Measurements from ENCODE around the gene TPCN1. TPM values are rescaled to one million over a fixed set of nuclear protein-coding genes. Genes with fewer than 3 reads are reported as not detected.

The TPCN1 gene
- total and polyA plus RNA-seq, 2 of the 13 experiments (the other 11 are each of a cell fraction or from before 2014, with no cell fraction given): 8.0 to 26.8 TPM

DNA sequence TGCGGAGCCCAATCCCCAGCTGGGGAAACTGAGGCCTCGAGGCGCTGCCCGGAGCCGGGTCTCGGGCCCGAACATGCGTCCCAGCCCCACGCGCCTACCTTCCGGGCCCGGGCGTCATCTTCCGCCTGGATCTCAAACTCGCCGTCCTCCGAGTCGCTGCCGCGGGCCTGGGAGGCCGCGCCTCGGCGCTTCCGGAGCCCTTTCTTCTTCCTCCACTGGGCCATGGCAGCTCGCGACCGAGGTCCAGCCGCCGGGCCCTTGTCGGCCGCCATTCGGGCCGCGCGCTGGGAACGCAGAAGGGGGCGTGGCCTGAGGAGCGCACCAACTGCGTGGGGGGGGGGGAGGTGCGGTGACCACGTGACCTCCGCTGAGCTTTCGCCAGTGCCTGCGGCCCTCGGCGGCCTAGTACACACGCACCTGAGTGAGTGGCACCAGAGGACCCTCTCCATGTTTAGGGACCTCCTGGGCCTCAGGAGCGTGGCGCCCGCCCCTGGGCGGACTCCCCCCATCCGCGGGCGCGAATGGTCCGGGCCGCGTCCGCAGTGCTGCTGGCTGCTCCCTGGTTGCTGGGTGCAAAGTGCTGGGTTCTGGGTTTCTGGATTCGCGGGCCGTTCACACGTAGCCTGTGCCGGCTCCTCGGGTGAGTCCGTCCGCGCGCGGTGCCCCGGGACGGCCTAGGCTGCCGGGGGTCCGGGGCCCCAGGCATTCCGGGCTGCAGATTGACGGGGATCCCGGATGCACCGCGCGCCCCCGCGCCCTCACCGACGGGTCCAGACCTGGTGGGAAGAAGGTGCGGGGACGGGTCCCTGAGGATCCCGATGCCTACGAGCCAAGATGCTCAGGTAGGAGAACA, 35.9 kb upstream of the TPCN1 start, which contains the start of the genes DDX54 and RITA1:
Gene DDX54, minus strand, starts transcription at position 299 of the 853 bp plus-strand sequence. Its CDS starts 27 bp downstream, at position 272.
Gene RITA1, plus strand, starts transcription at position 542 of the 853 bp plus-strand sequence. CDS start 1,026 bp downstream, outside the sequence.
- ATAC-seq (peak; percentile 91), DNase-seq (ENCODE audit: low spot score) (peak; percentile 92), FAIRE-seq (peak; percentile 84)
- H4K20me1 ChIP-seq (ENCODE audit: insufficient read depth, low read length): no peaks in the 10 kb centered on the region; the same call in 1 of the 2 replicates
- in situ Hi-C loops (cut with HindIII; ENCODE audit: extremely low pct_ligation_motif_present, low pct_unique_long_range_greater_than_20kb): no loop called here
- H3K9ac ChIP-seq (ENCODE audit: insufficient read depth, low read depth, low read length): peak within 1 kb of the TSS; percentile 98
- ChIA-PET CTCF (ENCODE audit: low intra/inter-chr PET ratio, low total read pairs) (no interaction called here), POLR2A (interaction anchor here (0.6 to 2.5 kb wide), 19 partner anchors 9 to 150 kb away, joined by 3 to 14 read pairs (median 4); partner anchors contain the start of genes CFAP73, SLC8B1 and TPCN1)
- no peaks in the 10 kb centered on the region for H3K27me3 ChIP-seq (ENCODE audit: control insufficient read depth in 1 of 2, insufficient read depth in 2 of 2, low read length in 2 of 2)
- peaks cover 50% of the 10 kb centered on the region for H3K79me2 ChIP-seq (ENCODE audit: insufficient read depth, low read length)
- H2AFZ ChIP-seq (ENCODE audit: low read length): no peak within 1 kb of the TSS
- peak within 1 kb of the TSS; percentile 93 for H3K27ac ChIP-seq (ENCODE audit: extremely low read length, insufficient read depth, low read length)
- WGBS (ENCODE audit: low lambda C conversion rate): 2% methylated on average over 17 of the region's 89 CpGs
- peaks cover 34% of the 10 kb centered on the region for H3K4me1 ChIP-seq (ENCODE audit: insufficient read depth, low read length)
- peaks cover 9 to 22% of the 10 kb centered on the region in 2 experiments; a peak in 4 of 5 replicates for H3K36me3 ChIP-seq (replicated peaks in 1 of 2; ENCODE audit: control insufficient read depth in 1 of 2, insufficient read depth in 2 of 2, low read length in 2 of 2)
- no peaks in the 10 kb centered on the region for H3K9me3 ChIP-seq (ENCODE audit: low read length)
- intact Hi-C loops (cut with micrococcal nuclease; ENCODE audit: unreplicated experiment): loop anchor here (1.0 kb wide), 1 partner anchor 36 kb away; the partner anchor contains the start of gene TPCN1
- H3K4me3 ChIP-seq (replicated peaks in 1 of 3; ENCODE audit: insufficient read depth in 1 of 3, low read depth in 2 of 3, low read length in 3 of 3): peak within 1 kb of the TSS; percentile 70 to 96 (median 86)
- peak within 1 kb of the TSS; percentile 80 for H3K4me2 ChIP-seq (ENCODE audit: low read depth, low read length)
- BruUV-seq (replicated peaks): no TSS peak
- TF ChIP-seq ZMAT5 (CRISPR knock-in tag; IDR thresholded peaks at IDR 0.05; ENCODE audit: borderline replicate concordance, low read depth) (no peak), ZC3H4 (CRISPR knock-in tag; IDR thresholded peaks at IDR 0.05; ENCODE audit: borderline replicate concordance) (no peak), PPARG (CRISPR knock-in tag; conservative IDR thresholded peaks at IDR 0.05) (peak; percentile 28; the same call in 1 of the 2 replicates), ZNF256 (CRISPR knock-in tag; conservative IDR thresholded peaks at IDR 0.05) (no peak; the same call in 1 of the 2 replicates), PAX8 (CRISPR knock-in tag; IDR thresholded peaks at IDR 0.05; ENCODE audit: borderline replicate concordance) (no peak), HOXA3 (CRISPR knock-in tag; IDR thresholded peaks at IDR 0.05) (peak; percentile 72), GLMP (CRISPR knock-in tag; IDR thresholded peaks at IDR 0.05; ENCODE audit: borderline replicate concordance) (no peak), TP53 (CRISPR knock-in tag; conservative IDR thresholded peaks at IDR 0.05) (0 out of 2 replicates have a peak, but pooled peaks have one; percentile 72), ZNF576 (CRISPR knock-in tag; IDR thresholded peaks at IDR 0.05) (no peak), ZNF687 (CRISPR knock-in tag; IDR thresholded peaks at IDR 0.05) (peak; percentile 94)
- TF ChIP-seq, protein P1, sequence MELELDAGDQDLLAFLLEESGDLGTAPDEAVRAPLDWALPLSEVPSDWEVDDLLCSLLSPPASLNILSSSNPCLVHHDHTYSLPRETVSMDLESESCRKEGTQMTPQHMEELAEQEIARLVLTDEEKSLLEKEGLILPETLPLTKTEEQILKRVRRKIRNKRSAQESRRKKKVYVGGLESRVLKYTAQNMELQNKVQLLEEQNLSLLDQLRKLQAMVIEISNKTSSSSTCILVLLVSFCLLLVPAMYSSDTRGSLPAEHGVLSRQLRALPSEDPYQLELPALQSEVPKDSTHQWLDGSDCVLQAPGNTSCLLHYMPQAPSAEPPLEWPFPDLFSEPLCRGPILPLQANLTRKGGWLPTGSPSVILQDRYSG (CRISPR knock-in tag; IDR thresholded peaks at IDR 0.05): 0 out of 2 replicates have a peak, but pooled peaks have one; percentile 37
- TF ChIP-seq, protein P2, sequence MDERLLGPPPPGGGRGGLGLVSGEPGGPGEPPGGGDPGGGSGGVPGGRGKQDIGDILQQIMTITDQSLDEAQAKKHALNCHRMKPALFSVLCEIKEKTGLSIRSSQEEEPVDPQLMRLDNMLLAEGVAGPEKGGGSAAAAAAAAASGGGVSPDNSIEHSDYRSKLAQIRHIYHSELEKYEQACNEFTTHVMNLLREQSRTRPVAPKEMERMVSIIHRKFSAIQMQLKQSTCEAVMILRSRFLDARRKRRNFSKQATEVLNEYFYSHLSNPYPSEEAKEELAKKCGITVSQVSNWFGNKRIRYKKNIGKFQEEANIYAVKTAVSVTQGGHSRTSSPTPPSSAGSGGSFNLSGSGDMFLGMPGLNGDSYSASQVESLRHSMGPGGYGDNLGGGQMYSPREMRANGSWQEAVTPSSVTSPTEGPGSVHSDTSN (CRISPR knock-in tag; IDR thresholded peaks at IDR 0.05): no peak
